H1 (cell line): ENCODE data around the gene HSD3B1. TPM values are rescaled to one million over a fixed set of nuclear protein-coding genes. Genes with fewer than 3 reads are reported as not detected.
A peak's percentile ranks its signal among the peaks of the same experiment; 100 is the strongest.

Source experiments
- CTCF ChIA-PET: fragments of 300-600 bp; sonication (Branson Sonifier 250); formaldehyde crosslinking; loops from one replicate; lab custom pipeline; 2021; ENCODE audit not compliant: partially characterized antibody; lab: Charles Lee
- POLR2A ChIA-PET: fragments of 300-600 bp; sonication (Branson Sonifier 250); formaldehyde crosslinking; loops from one replicate; lab custom pipeline; 2021; ENCODE audit warnings: inconsistent platforms; ENCODE audit not compliant: partially characterized antibody; lab: Charles Lee
- DNase-seq, 2 experiments: peaks; one replicate each; pipeline versions ENCODE4 v3.0.0 to v3.0.0-alpha.2; 2010 to 2022; ENCODE audit warnings: low spot score in 2 of 2, low read depth in 1 of 2, mixed read lengths in 1 of 2
- FAIRE-seq: peaks from 2 replicates; lab custom pipeline; 2011; peaks lifted over from hg19 to GRCh38; lab: Jason Lieb, UNC
- H2AFZ ChIP-seq: 2 replicates; pipeline ENCODE4 v1.8.1; 2012; ENCODE audit warnings: low read length, inconsistent platforms
- H2AK5ac ChIP-seq: 2 replicates; pipeline ENCODE4 v1.6.1; 2013; ENCODE audit warnings: low read depth, low read length
- H2BK120ac ChIP-seq: replicated peaks from 2 replicates; pipeline ENCODE3; 2013; ENCODE audit warnings: low read depth, low read length, inconsistent platforms
- H2BK12ac ChIP-seq: 2 replicates; pipeline ENCODE4 v1.6.1; 2013; ENCODE audit warnings: low read depth, low read length
- H2BK15ac ChIP-seq: 2 replicates; pipeline ENCODE4 v1.6.1; 2013; ENCODE audit warnings: low read length
- H2BK20ac ChIP-seq: 2 replicates; pipeline ENCODE4 v1.6.1; 2013; ENCODE audit warnings: low read length
- H2BK5ac ChIP-seq: 2 replicates; pipeline ENCODE4 v1.6.1; 2013; ENCODE audit warnings: low read depth, low read length
- H3K14ac ChIP-seq: 2 replicates; pipeline ENCODE4 v1.6.1; 2013; ENCODE audit warnings: inconsistent platforms; ENCODE audit not compliant: insufficient read length
- H3K18ac ChIP-seq: 2 replicates; pipeline ENCODE4 v1.6.1; 2013; ENCODE audit warnings: low read length; ENCODE audit errors: extremely low read depth
- H3K23ac ChIP-seq: 2 replicates; pipeline ENCODE4 v1.6.1; 2013; ENCODE audit warnings: inconsistent platforms; ENCODE audit not compliant: insufficient read length
- H3K23me2 ChIP-seq: 2 replicates; pipeline ENCODE4 v1.6.1; 2013; ENCODE audit warnings: low read depth, low read length
- H3K27ac ChIP-seq: 2 replicates; pipeline ENCODE4 v1.6.1; 2011; ENCODE audit warnings: low read depth, low read length, inconsistent platforms
- H3K27me3 ChIP-seq, 4 experiments: replicated peaks in 1 of 4; 1 replicate in 1 of 4; 2 replicates in 3 of 4; pipeline versions ENCODE4 v1.6.1 to v1.8.1; 2011 to 2013; ENCODE audit warnings: low read length in 3 of 4, mild to moderate bottlenecking in 3 of 4, inconsistent platforms in 2 of 4, mixed read lengths in 2 of 4, moderate library complexity in 1 of 4; ENCODE audit not compliant: control insufficient read depth in 3 of 4, insufficient read depth in 3 of 4; ENCODE audit errors: extremely low read depth in 1 of 4
- H3K36me3 ChIP-seq, 4 experiments: 2 replicates each; pipeline versions ENCODE4 v1.6.1 to v1.8.1; 2011 to 2013; ENCODE audit warnings: mild to moderate bottlenecking in 4 of 4, low read length in 3 of 4, moderate library complexity in 2 of 4, control low read depth in 1 of 4, inconsistent platforms in 1 of 4; ENCODE audit not compliant: insufficient read depth in 4 of 4, control insufficient read depth in 2 of 4
- H3K4ac ChIP-seq: replicated peaks from 2 replicates; pipeline ENCODE3; 2013; ENCODE audit warnings: low read length, low read depth, mixed read lengths, inconsistent platforms; ENCODE audit not compliant: insufficient read length
- H3K4me1 ChIP-seq, 4 experiments: replicated peaks in 1 of 4; 1 replicate in 1 of 4; 2 replicates in 3 of 4; pipeline versions ENCODE4 v1.6.1 to v1.8.1; 2011 to 2013; ENCODE audit warnings: low read length in 3 of 4, inconsistent platforms in 2 of 4, mixed read lengths in 1 of 4; ENCODE audit not compliant: insufficient read depth in 4 of 4, control insufficient read depth in 3 of 4
- H3K4me2 ChIP-seq, 2 experiments: 2 replicates each; pipeline versions ENCODE4 v1.6.1 to v1.8.1; 2011 to 2013; ENCODE audit warnings: low read depth in 2 of 2, low read length in 2 of 2, control low read depth in 1 of 2, inconsistent platforms in 1 of 2, mild to moderate bottlenecking in 1 of 2; ENCODE audit not compliant: insufficient read depth in 1 of 2
- H3K4me3 ChIP-seq, 4 experiments: fragments of 200-600, 300-600 bp in 1 of 4; sonication (generic), shearing (Covaris generic), sonication (Bioruptor Twin) in 1 of 4; 2 replicates each; pipeline versions ENCODE4 v1.5.1 to v1.8.1; 2011 to 2016; ENCODE audit warnings: low read length in 4 of 4, low read depth in 3 of 4, control low read depth in 2 of 4, inconsistent platforms in 2 of 4, mild to moderate bottlenecking in 2 of 4, mixed read lengths in 1 of 4, moderate library complexity in 1 of 4; ENCODE audit not compliant: insufficient read depth in 2 of 4; ENCODE audit errors: extremely low read depth in 1 of 4
- H3K56ac ChIP-seq: replicated peaks from 2 replicates; pipeline ENCODE3; 2013; ENCODE audit warnings: low read depth, mild to moderate bottlenecking, mixed read lengths, low read length, inconsistent platforms; ENCODE audit not compliant: insufficient read length
- H3K79me1 ChIP-seq: 2 replicates; pipeline ENCODE4 v1.6.1; 2013; ENCODE audit warnings: low read depth, low read length, control low read depth
- H3K79me2 ChIP-seq, 2 experiments: 2 replicates each; pipeline versions ENCODE4 v1.6.1 to v1.8.1; 2012 to 2013; ENCODE audit warnings: low read length in 2 of 2, mild to moderate bottlenecking in 2 of 2, inconsistent platforms in 1 of 2; ENCODE audit not compliant: insufficient read depth in 2 of 2, control insufficient read depth in 1 of 2
- H3K9ac ChIP-seq, 4 experiments: replicated peaks in 1 of 4; 1 replicate in 1 of 4; 2 replicates in 3 of 4; pipeline versions ENCODE4 v1.6.1 to v1.8.1; 2011 to 2013; ENCODE audit warnings: low read depth in 3 of 4, low read length in 3 of 4, control low read depth in 2 of 4, mild to moderate bottlenecking in 2 of 4, moderate library complexity in 2 of 4, inconsistent platforms in 1 of 4; ENCODE audit errors: extremely low read depth in 1 of 4
- H3K9me3 ChIP-seq, 2 experiments: 2 replicates each; pipeline versions ENCODE4 v1.6.1 to v1.8.1; 2012 to 2013; ENCODE audit warnings: mild to moderate bottlenecking in 2 of 2, moderate library complexity in 2 of 2, control low read depth in 1 of 2, inconsistent platforms in 1 of 2, low read depth in 1 of 2, low read length in 1 of 2, mixed read lengths in 1 of 2; ENCODE audit not compliant: insufficient read depth in 2 of 2
- H4K20me1 ChIP-seq, 2 experiments: replicated peaks in 1 of 2; 2 replicates each; pipeline versions ENCODE3 to v1.8.1; 2011 to 2013; ENCODE audit warnings: inconsistent platforms in 2 of 2, low read length in 2 of 2, mild to moderate bottlenecking in 1 of 2; ENCODE audit not compliant: insufficient read depth in 2 of 2, control insufficient read depth in 1 of 2
- H4K5ac ChIP-seq: 2 replicates; pipeline ENCODE4 v1.6.1; 2013; ENCODE audit warnings: low read length, low read depth, mixed read lengths, inconsistent platforms; ENCODE audit not compliant: insufficient read length
- H4K8ac ChIP-seq: 2 replicates; pipeline ENCODE4 v1.8.0; 2013; ENCODE audit warnings: mild to moderate bottlenecking, moderate library complexity, low read length, inconsistent platforms; ENCODE audit not compliant: insufficient read depth; ENCODE audit errors: extremely low read depth
- H4K91ac ChIP-seq: replicated peaks from 2 replicates; pipeline ENCODE3; 2013; ENCODE audit warnings: low read length, mixed read lengths, inconsistent platforms; ENCODE audit not compliant: insufficient read length
- BACH1 ChIP-seq: IDR thresholded peaks from 2 replicates; pipeline ENCODE4 v1.6.1; 2012; ENCODE audit warnings: low read length, improper control_type of control experiment
- CTCF ChIP-seq, 3 experiments: IDR thresholded peaks; 1 replicate in 2 of 3; 2 replicates in 1 of 3; pipeline versions ENCODE4 v1.5.1 to v1.6.1; 2011; ENCODE audit warnings: low read length in 3 of 3, mild to moderate bottlenecking in 3 of 3, inconsistent platforms in 2 of 3, low read depth in 1 of 3, moderate library complexity in 1 of 3; ENCODE audit not compliant: insufficient read depth in 1 of 3; ENCODE audit errors: control extremely low read depth in 1 of 3
- JUND ChIP-seq: IDR thresholded peaks from 2 replicates; pipeline ENCODE4 v1.6.1; 2011; ENCODE audit warnings: mild to moderate bottlenecking, improper control_type of control experiment, low read length
- MAX ChIP-seq: IDR thresholded peaks from 2 replicates; pipeline ENCODE4 v1.6.1; 2012; ENCODE audit warnings: inconsistent platforms
- PHF8 ChIP-seq: fragments of 200-600 bp; sonication (generic); conservative IDR thresholded peaks from 2 replicates; pipeline ENCODE4 v1.7.1; 2012; ENCODE audit warnings: low read depth, mild to moderate bottlenecking, inconsistent platforms, low read length, moderate library complexity
- POLR2AphosphoS5 ChIP-seq: IDR thresholded peaks from 2 replicates; pipeline ENCODE4 v1.6.1; 2011; ENCODE audit warnings: low read depth, low read length
- RXRA ChIP-seq: IDR thresholded peaks from 2 replicates; pipeline ENCODE4 v1.6.1; 2011; ENCODE audit warnings: low read depth, mild to moderate bottlenecking, low read length, moderate library complexity; ENCODE audit not compliant: insufficient read depth
- SIX5 ChIP-seq: IDR thresholded peaks from 2 replicates; pipeline ENCODE4 v1.6.1; 2011; ENCODE audit warnings: mild to moderate bottlenecking, low read depth, low read length
- SP1 ChIP-seq: IDR thresholded peaks from 2 replicates; pipeline ENCODE4 v1.6.1; 2011; ENCODE audit warnings: low read depth, low read length
- SP4 ChIP-seq: IDR thresholded peaks from 2 replicates; pipeline ENCODE4 v1.6.1; 2012; ENCODE audit warnings: low read length, inconsistent platforms
- ZNF274 ChIP-seq: IDR thresholded peaks from 2 replicates; pipeline ENCODE4 v1.7.0; 2012; ENCODE audit warnings: low read length, borderline replicate concordance; ENCODE audit errors: extremely low read depth
- WGBS, 2 experiments: shearing (Covaris generic) in 1 of 2; methylation state at CpG; one replicate each; pipeline versions ENCODE4 v1.1.6 to v1.1.7; 2013 to 2015; ENCODE audit warnings: low lambda C conversion rate in 2 of 2, mixed read lengths in 2 of 2, inconsistent platforms in 1 of 2, low coverage in 1 of 2, missing lambda C conversion rate in 1 of 2; ENCODE audit not compliant: insufficient replicate concordance in 2 of 2, insufficient coverage in 1 of 2, insufficient read length in 1 of 2; ENCODE audit errors: extremely low coverage in 1 of 2, missing lambda C conversion rate in 1 of 2; 5-methylcytosine and 5-hydroxymethylcytosine counted together
- polyA plus RNA-seq, 7 experiments: library from polyadenylated mRNA; depleted of rRNA in 3 of 7; stranded (reverse) in 5 of 7; unstranded in 2 of 7; fragments of >200 nt in 5 of 7; fragments of 200-250 nt in 2 of 7; gene quantifications; 1 replicate in 5 of 7; 2 replicates in 1 of 7; 4 replicates in 1 of 7; pipeline versions ENCODE4 v1.2.1 to v1.2.3, GENCODE V29; 2011 to 2013; ENCODE audit warnings: missing spikeins in 2 of 7, mixed read lengths in 2 of 7
- total RNA-seq: library from RNA; stranded (reverse); fragmentation: NEBNext Ultra II Directional; extraction: Animal tissue kit (Norgen Biotek cat#: 25700); gene quantifications from 2 replicates; pipeline ENCODE4 v1.2.1, GENCODE V29; 2021

Gene HSD3B1
- total and polyA plus RNA-seq, 2 of the 8 experiments (the other 6 are each of a cell fraction or from before 2014, with no cell fraction given): not detected

GRCh38 chr1:119472819-119473175, 34.2 kb upstream of the HSD3B1 start:
- Histone ChIP-seq H2BK120ac (no peak overlapping the region), H3K27me3 (peaks cover 0 to 2% (median 0%) of the 10 kb centered on the region in 4 experiments; a peak in 1 of 7 replicates), H3K4ac (no peak overlapping the region), H3K9ac (no peak overlapping the region), H3K79me2 (no peaks in the 10 kb centered on the region), H3K9me3 (no peaks in the 10 kb centered on the region), H3K18ac (no peak overlapping the region), H3K23ac (no peak overlapping the region), H2AK5ac (no peak overlapping the region), H3K23me2 (no peaks in the 10 kb centered on the region), H3K4me1 (peaks cover 0 to 3% (median 3%) of the 10 kb centered on the region in 4 experiments; a peak in 4 of 7 replicates), H2BK12ac (no peak overlapping the region), H2BK15ac (no peak overlapping the region), H3K79me1 (no peaks in the 10 kb centered on the region), H2AFZ (no peak overlapping the region), H3K14ac (no peak overlapping the region), H4K8ac (no peak overlapping the region), H3K4me2 (no peak overlapping the region), H4K20me1 (no peaks in the 10 kb centered on the region), H3K27ac (no peak overlapping the region), H3K36me3 (no peaks in the 10 kb centered on the region), H4K5ac (no peak overlapping the region), H2BK5ac (no peak overlapping the region), H3K4me3 (no peak overlapping the region), H4K91ac (no peak overlapping the region), H3K56ac (no peak overlapping the region), H2BK20ac (no peak overlapping the region)
- ChIA-PET CTCF (interaction anchor here (1.0 to 3.2 kb wide), 8 partner anchors 9 to 114 kb away, joined by 4 to 10 read pairs (median 6); no protein-coding TSS in a partner anchor), POLR2A (no interaction called here)
- WGBS, 2 experiments: 79% methylated on average over 3 of the region's 3 CpGs; no CpG with 5 or more reads in 1 of the 2 experiments
- DNase-seq (peak in 1 of 2 experiments; percentile 8), FAIRE-seq (no peak)
- TF ChIP-seq JUND: no peak
- no peak for TF ChIP-seq POLR2AphosphoS5
- TF ChIP-seq SP1: no peak
- no peak for TF ChIP-seq SP4
- no peak for TF ChIP-seq PHF8
- TF ChIP-seq RXRA: no peak
- no peak for TF ChIP-seq CTCF (IDR thresholded peaks at IDR 0.05; ENCODE audit: control extremely low read depth in 1 of 3, insufficient read depth in 1 of 3, low read depth in 1 of 3, low read length in 3 of 3)
- TF ChIP-seq SIX5: no peak
- no peak for TF ChIP-seq MAX
- TF ChIP-seq BACH1: no peak
- no peak for TF ChIP-seq ZNF274
